OCI-LY7 (cell line): ENCODE data around the gene APLP1. TPM values are rescaled to one million over a fixed set of nuclear protein-coding genes. Genes with fewer than 3 reads are reported as not detected.

ENCODE experiments used
- BruUV-seq: library from RNA; stranded (reverse); fragments of 400-500 nt; replicated peaks from 2 replicates; lab custom pipeline; 2021; lab: Mats Ljungman, UMichigan
- CTCF ChIA-PET: fragments of 300-600 bp; sonication (Branson Sonifier 250); formaldehyde crosslinking; loops from one replicate; lab custom pipeline; 2022; ENCODE audit warnings: antibody characterized with exemption; ENCODE audit not compliant: unreplicated experiment; lab: Charles Lee
- POLR2A ChIA-PET: fragments of 300-600 bp; sonication (Branson Sonifier 250); formaldehyde crosslinking; loops from one replicate; lab custom pipeline; 2022; ENCODE audit warnings: antibody characterized with exemption; lab: Charles Lee
- DNase-seq: peaks from one replicate; pipeline ENCODE4 v3.0.0-alpha.2; 2015; ENCODE audit warnings: low spot score
- H2AFZ ChIP-seq: fragments of 200-600 bp; sonication (generic), shearing (Covaris generic); 2 replicates; pipeline ENCODE4 v1.6.1; 2014; ENCODE audit warnings: mild to moderate bottlenecking, antibody characterized with exemption, low read length, moderate library complexity
- H3K27ac ChIP-seq: fragments of 200-600 bp; sonication (generic); 2 replicates; pipeline ENCODE4 v1.5.1; 2014; ENCODE audit warnings: mixed run types, low read depth, mild to moderate bottlenecking, moderate library complexity, low read length, inconsistent platforms; ENCODE audit not compliant: poor library complexity, severe bottlenecking
- H3K36me3 ChIP-seq: fragments of 200-600 bp; sonication (generic); 2 replicates; pipeline ENCODE4 v1.6.1; 2014; ENCODE audit warnings: mild to moderate bottlenecking, antibody characterized with exemption, low read length, moderate library complexity, mixed read lengths; ENCODE audit not compliant: insufficient read depth
- H3K4me1 ChIP-seq: fragments of 200-600 bp; sonication (generic); 2 replicates; pipeline ENCODE4 v1.5.1; 2014; ENCODE audit warnings: mild to moderate bottlenecking, low read length; ENCODE audit not compliant: insufficient read depth, poor library complexity, severe bottlenecking
- H3K4me2 ChIP-seq: fragments of 200-600 bp; sonication (generic); 2 replicates; pipeline ENCODE4 v1.6.1; 2014; ENCODE audit warnings: mild to moderate bottlenecking, low read length
- H3K4me3 ChIP-seq: fragments of 200-600 bp; sonication (generic); 2 replicates; pipeline ENCODE4 v1.5.1; 2014; ENCODE audit warnings: mild to moderate bottlenecking, low read depth, low read length; ENCODE audit not compliant: poor library complexity, severe bottlenecking
- H3K79me2 ChIP-seq: fragments of 200-600 bp; sonication (generic); 2 replicates; pipeline ENCODE4 v1.6.1; 2016; ENCODE audit warnings: low read depth, mild to moderate bottlenecking, low read length, moderate library complexity, mixed read lengths; ENCODE audit not compliant: insufficient read depth
- H3K9me2 ChIP-seq: fragments of 200-600 bp; sonication (generic); 2 replicates; pipeline ENCODE4 v1.6.1; 2016; ENCODE audit warnings: mild to moderate bottlenecking, low read length, mixed read lengths; ENCODE audit not compliant: insufficient read depth
- H3K9me3 ChIP-seq: fragments of 200-600 bp; sonication (generic); 2 replicates; pipeline ENCODE4 v1.6.1; 2014; ENCODE audit warnings: mild to moderate bottlenecking, mixed run types, low read length, mixed read lengths
- H4K20me1 ChIP-seq: fragments of 200-600 bp; sonication (generic); 2 replicates; pipeline ENCODE4 v1.6.1; 2014; ENCODE audit warnings: mild to moderate bottlenecking, antibody characterized with exemption, low read length, moderate library complexity, mixed read lengths; ENCODE audit not compliant: insufficient read depth
- CTCF ChIP-seq: fragments of 200-600 bp; sonication (generic); conservative IDR thresholded peaks from 2 replicates; pipeline ENCODE4 v1.5.1; 2014; ENCODE audit warnings: mild to moderate bottlenecking, antibody characterized with exemption, low read length, moderate library complexity, mixed read lengths
- EZH2phosphoT487 ChIP-seq: fragments of 200-600 bp; sonication (generic); IDR thresholded peaks from 2 replicates; pipeline ENCODE4 v1.6.1; 2018; ENCODE audit warnings: low read depth, borderline replicate concordance, mild to moderate bottlenecking, mixed run types, antibody characterized with exemption, low read length, moderate library complexity, mixed read lengths
- intact Hi-C: fragments of 100-400 bp; cut with micrococcal nuclease; formaldehyde crosslinking; loops from one replicate; pipeline ENCODE4 v1.10.0; 2022; ENCODE audit not compliant: unreplicated experiment
- total RNA-seq, 2 experiments: library from RNA; depleted of rRNA in 1 of 2; stranded (reverse); fragments of >200 nt in 1 of 2; shearing (Covaris generic) in 1 of 2; gene quantifications; 2 replicates each; pipeline ENCODE4 v1.2.3, GENCODE V29; 2014 to 2022

The APLP1 gene
- total RNA-seq, 2 experiments from 2014 or later = 0.13 to 1.2 TPM

GRCh38 chr19:35882114-35882832 is 13.9 kb downstream of the APLP1 start:
- no peak for TF ChIP-seq EZH2phosphoT487
- TF ChIP-seq CTCF = peak; percentile 82
- Histone ChIP-seq H3K27ac (no peak overlapping the region), H3K36me3 (peaks cover 8% of the 10 kb centered on the region), H3K4me3 (no peak overlapping the region), H3K4me2 (peak overlapping the region; percentile 10; the same call in 1 of the 2 replicates), H3K9me2 (no peaks in the 10 kb centered on the region), H3K4me1 (peaks cover 6% of the 10 kb centered on the region), H4K20me1 (no peaks in the 10 kb centered on the region; the same call in 1 of the 2 replicates), H2AFZ (no peak overlapping the region), H3K9me3 (no peaks in the 10 kb centered on the region), H3K79me2 (no peaks in the 10 kb centered on the region)
- ChIA-PET CTCF (interaction anchor here (1.7 kb wide), 1 partner anchor 49 kb away, joined by 5 read pairs; no protein-coding TSS in a partner anchor), POLR2A (interaction anchor here (1.0 to 1.4 kb wide), 2 partner anchors 10 to 16 kb away, joined by 3 read pairs; no protein-coding TSS in a partner anchor)
- BruUV-seq = no TSS peak
- intact Hi-C loops = loop anchor here (1.0 kb wide), 1 partner anchor 49 kb away; no protein-coding TSS in a partner anchor
- peak; percentile 76 for DNase-seq

- BruUV-seq = no TSS peak
- H4K20me1 ChIP-seq = no peaks in the 10 kb centered on the region; the same call in 1 of the 2 replicates
- H3K27ac ChIP-seq = no peak overlapping the region
- peaks cover 6% of the 10 kb centered on the region for H3K4me1 ChIP-seq
- TF ChIP-seq EZH2phosphoT487 = no peak
- TF ChIP-seq CTCF = no peak
- intact Hi-C loops = no loop called here
- H3K36me3 ChIP-seq = peaks cover 24% of the 10 kb centered on the region
- no peak overlapping the region for H2AFZ ChIP-seq
- no peak overlapping the region for H3K4me2 ChIP-seq
- H3K79me2 ChIP-seq = no peaks in the 10 kb centered on the region
- CTCF ChIA-PET = interaction anchor here (1.1 kb wide), 1 partner anchor 25 kb away, joined by 3 read pairs; no protein-coding TSS in a partner anchor
- POLR2A ChIA-PET = interaction anchor here (0.6 to 1.4 kb wide), 3 partner anchors 14 to 31 kb away, joined by 3 to 8 read pairs (median 3); no protein-coding TSS in a partner anchor
- H3K9me2 ChIP-seq = no peaks in the 10 kb centered on the region
- H3K9me3 ChIP-seq = no peaks in the 10 kb centered on the region
- DNase-seq = no peak
- H3K4me3 ChIP-seq = no peak overlapping the region
These were observed 15.5 kb downstream of the APLP1 start for GRCh38 chr19:35883882-35884281.
